ENCODE results near the gene TSPAN9.

TSPAN9 gene

DNA sequence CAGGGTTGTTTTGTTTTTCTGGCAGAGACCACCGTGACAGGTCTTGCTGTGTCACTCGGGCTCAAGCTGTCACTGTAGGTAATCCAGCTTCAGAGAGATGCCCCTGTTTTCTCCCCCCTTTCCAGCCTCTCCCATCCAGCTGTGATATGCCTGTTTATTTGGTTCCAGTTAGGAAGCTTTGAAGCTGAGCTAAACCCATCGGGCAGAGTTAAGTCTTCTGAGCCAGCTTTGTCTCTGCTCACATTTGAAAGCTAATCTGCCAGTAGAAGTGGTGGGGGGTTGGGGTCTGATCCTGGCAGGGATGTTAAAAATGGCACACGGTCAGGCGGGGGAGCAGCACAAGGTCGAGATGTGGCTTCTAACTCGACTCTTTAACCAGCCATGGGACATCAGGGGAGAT is 130.0 kb downstream of the TSPAN9 start:
- no peak for TF ChIP-seq REST (IDR thresholded peaks at IDR 0.05; ENCODE audit: insufficient read depth in 1 of 2, low read depth in 2 of 2, low read length in 2 of 2)
- TF ChIP-seq TAF1 (IDR thresholded peaks at IDR 0.05; ENCODE audit: borderline replicate concordance, insufficient read depth, low read length), result no peak
- TF ChIP-seq SIN3A (IDR thresholded peaks at IDR 0.05; ENCODE audit: borderline replicate concordance, insufficient read depth, low read length), result no peak
- no peak for TF ChIP-seq POLR2AphosphoS5 (IDR thresholded peaks at IDR 0.05; ENCODE audit: low read depth, low read length)

DNA sequence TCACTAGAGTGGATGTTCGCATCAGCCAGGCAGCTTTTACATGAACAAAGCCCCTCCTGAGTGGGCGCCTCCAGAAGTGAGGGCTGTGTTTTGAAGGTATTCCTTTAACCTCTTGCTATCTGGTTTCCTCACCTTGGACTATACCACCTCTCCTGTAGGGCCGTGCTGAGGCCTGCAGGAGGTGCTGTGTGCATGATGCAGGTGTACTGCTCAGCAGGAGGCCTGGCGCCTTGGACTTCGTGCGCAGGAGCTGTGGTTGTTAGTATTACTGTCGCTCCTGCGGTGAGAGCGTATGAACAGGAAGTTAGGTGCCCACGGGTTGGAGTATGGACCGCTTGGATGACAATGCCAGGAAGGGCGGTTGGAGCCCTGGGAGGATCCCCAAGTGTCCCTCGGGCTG is 130.7 kb downstream of the TSPAN9 start:
- TF ChIP-seq SIN3A (IDR thresholded peaks at IDR 0.05; ENCODE audit: borderline replicate concordance, insufficient read depth, low read length) (no peak), POLR2AphosphoS5 (IDR thresholded peaks at IDR 0.05; ENCODE audit: low read depth, low read length) (no peak), REST (IDR thresholded peaks at IDR 0.05; ENCODE audit: insufficient read depth in 1 of 2, low read depth in 2 of 2, low read length in 2 of 2) (no peak), TAF1 (IDR thresholded peaks at IDR 0.05; ENCODE audit: borderline replicate concordance, insufficient read depth, low read length) (no peak)

DNA sequence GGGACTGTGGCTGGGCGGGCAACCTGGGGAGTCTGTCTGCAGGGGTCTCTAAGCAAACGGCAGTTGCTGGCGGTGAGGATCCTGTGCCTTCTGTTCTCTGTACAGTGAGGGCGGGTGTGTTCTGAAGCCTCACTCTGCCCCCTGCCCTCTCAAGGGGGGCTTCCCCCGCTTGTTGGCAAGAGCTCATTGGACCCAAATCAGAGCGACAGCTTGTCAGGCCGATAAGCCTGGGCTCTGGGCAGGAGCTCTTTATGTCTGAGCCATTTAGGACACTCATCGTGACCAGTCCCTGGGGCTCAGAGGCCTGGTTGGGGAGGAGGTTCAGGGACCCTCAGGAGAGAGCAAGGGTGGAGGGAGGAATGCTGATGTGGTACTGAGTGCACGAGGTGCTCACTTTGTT is 136.0 kb downstream of the TSPAN9 start:
- TF ChIP-seq FOXP2 (optimal IDR thresholded peaks at IDR 0.05; ENCODE audit: borderline replicate concordance, extremely low read depth, extremely low read length, insufficient read depth), result no peak

GRCh38 chr12:3213768-3214167 is 136.6 kb downstream of the TSPAN9 start:
- no peak for TF ChIP-seq REST (IDR thresholded peaks at IDR 0.05; ENCODE audit: insufficient read depth in 1 of 2, low read depth in 2 of 2, low read length in 2 of 2)
- TF ChIP-seq POLR2AphosphoS5 (IDR thresholded peaks at IDR 0.05; ENCODE audit: low read depth, low read length), result no peak
- no peak for TF ChIP-seq TAF1 (IDR thresholded peaks at IDR 0.05; ENCODE audit: borderline replicate concordance, insufficient read depth, low read length)
- TF ChIP-seq FOXP2 (optimal IDR thresholded peaks at IDR 0.05; ENCODE audit: borderline replicate concordance, extremely low read depth, extremely low read length, insufficient read depth), result no peak
- TF ChIP-seq SIN3A (IDR thresholded peaks at IDR 0.05; ENCODE audit: borderline replicate concordance, insufficient read depth, low read length), result no peak

GRCh38 chr12:3214526-3215365 is 137.6 kb downstream of the TSPAN9 start:
- no peak for TF ChIP-seq TAF1 (IDR thresholded peaks at IDR 0.05; ENCODE audit: borderline replicate concordance, insufficient read depth, low read length)
- no peak for TF ChIP-seq POLR2AphosphoS5 (IDR thresholded peaks at IDR 0.05; ENCODE audit: low read depth, low read length)
- no peak for TF ChIP-seq REST (IDR thresholded peaks at IDR 0.05; ENCODE audit: insufficient read depth in 1 of 2, low read depth in 2 of 2, low read length in 2 of 2)
- TF ChIP-seq FOXP2 (optimal IDR thresholded peaks at IDR 0.05; ENCODE audit: borderline replicate concordance, extremely low read depth, extremely low read length, insufficient read depth), result no peak
- no peak for TF ChIP-seq SIN3A (IDR thresholded peaks at IDR 0.05; ENCODE audit: borderline replicate concordance, insufficient read depth, low read length)
